ENCODE data around the gene RARRES2. TPM values are rescaled to one million over a fixed set of nuclear protein-coding genes. Genes with fewer than 3 reads are reported as not detected.

Gene RARRES2
- total and polyA plus RNA-seq, 8 donors = 133 to 233 (median 172) TPM

GRCh38 chr7:150355666-150356059 is 14.2 kb upstream of the RARRES2 start:
- Histone ChIP-seq H3K9me3 (no peaks in the 10 kb centered on the region), H3K27me3 (no peaks in the 10 kb centered on the region), H3K4me3 (no peak overlapping the region), H3K27ac (no peak overlapping the region), H3K4me1 (no peaks in the 10 kb centered on the region), H3K36me3 (no peaks in the 10 kb centered on the region)
- no peak for DNase-seq
- TF ChIP-seq CTCF (IDR thresholded peaks at IDR 0.05) = no peak
- intact Hi-C loops (cut with DNase I) = loop anchor here in 1 of 2 donors (10.0 kb wide), 1 partner anchor 69 kb away; no protein-coding TSS in a partner anchor
- no peak for ATAC-seq

GRCh38 chr7:150351587-150352194 is 10.3 kb upstream of the RARRES2 start:
- H3K4me1 ChIP-seq = no peaks in the 10 kb centered on the region
- intact Hi-C loops (cut with DNase I) = loop anchor here in 1 of 2 donors (10.0 kb wide), 1 partner anchor 73 kb away; no protein-coding TSS in a partner anchor
- no peak overlapping the region for H3K4me3 ChIP-seq
- H3K9me3 ChIP-seq = no peaks in the 10 kb centered on the region
- H3K27me3 ChIP-seq = no peaks in the 10 kb centered on the region
- ATAC-seq (no peak), DNase-seq (no peak)
- H3K36me3 ChIP-seq = no peaks in the 10 kb centered on the region
- TF ChIP-seq CTCF (IDR thresholded peaks at IDR 0.05) = no peak
- no peak overlapping the region for H3K27ac ChIP-seq

GRCh38 chr7:150346922-150347321 is 5.5 kb upstream of the RARRES2 start:
- intact Hi-C loops (cut with DNase I) = no loop called here
- H3K27me3 ChIP-seq = peaks cover 0 to 31% of the 10 kb centered on the region in 2 donors
- H3K4me3 ChIP-seq = no peak overlapping the region
- no peak overlapping the region for H3K27ac ChIP-seq
- no peak for TF ChIP-seq CTCF (IDR thresholded peaks at IDR 0.05)
- no peaks in the 10 kb centered on the region for H3K36me3 ChIP-seq
- no peak for DNase-seq
- H3K9me3 ChIP-seq = no peaks in the 10 kb centered on the region
- no peak for ATAC-seq
- no peaks in the 10 kb centered on the region for H3K4me1 ChIP-seq

GRCh38 chr7:150345012-150345411 is 3.6 kb upstream of the RARRES2 start:
- Histone ChIP-seq H3K4me1 (peaks cover 0 to 14% of the 10 kb centered on the region in 2 donors), H3K27ac (no peak overlapping the region), H3K4me3 (no peak overlapping the region), H3K9me3 (no peaks in the 10 kb centered on the region), H3K27me3 (peaks cover 8 to 50% of the 10 kb centered on the region in 2 donors), H3K36me3 (no peaks in the 10 kb centered on the region)
- no peak for TF ChIP-seq CTCF (IDR thresholded peaks at IDR 0.05)
- no peak for ATAC-seq
- intact Hi-C loops (cut with DNase I) = no loop called here
- no peak for DNase-seq

- no peak overlapping the region for H3K27ac ChIP-seq
- no peak overlapping the region for H3K4me3 ChIP-seq
- no peaks in the 10 kb centered on the region for H3K36me3 ChIP-seq
- ATAC-seq = no peak
- intact Hi-C loops (cut with DNase I) = no loop called here
- peaks cover 8 to 57% of the 10 kb centered on the region in 2 donors for H3K27me3 ChIP-seq
- no peaks in the 10 kb centered on the region for H3K9me3 ChIP-seq
- no peak for DNase-seq
- TF ChIP-seq CTCF (IDR thresholded peaks at IDR 0.05) = no peak
- peaks cover 0 to 19% of the 10 kb centered on the region in 2 donors for H3K4me1 ChIP-seq
These were observed 2.9 kb upstream of the RARRES2 start for GRCh38 chr7:150344299-150344698.
